Ishikawa (cell line): ENCODE data around the gene LYPD3.

Experiments used
- EP300 ChIP-seq: IDR thresholded peaks from 2 replicates; pipeline ENCODE4 v1.6.1; 2012; ENCODE audit warnings: borderline replicate concordance
- TAF1 ChIP-seq: IDR thresholded peaks from 2 replicates; pipeline ENCODE4 v1.6.1; 2012; ENCODE audit warnings: low read depth, mild to moderate bottlenecking

DNA sequence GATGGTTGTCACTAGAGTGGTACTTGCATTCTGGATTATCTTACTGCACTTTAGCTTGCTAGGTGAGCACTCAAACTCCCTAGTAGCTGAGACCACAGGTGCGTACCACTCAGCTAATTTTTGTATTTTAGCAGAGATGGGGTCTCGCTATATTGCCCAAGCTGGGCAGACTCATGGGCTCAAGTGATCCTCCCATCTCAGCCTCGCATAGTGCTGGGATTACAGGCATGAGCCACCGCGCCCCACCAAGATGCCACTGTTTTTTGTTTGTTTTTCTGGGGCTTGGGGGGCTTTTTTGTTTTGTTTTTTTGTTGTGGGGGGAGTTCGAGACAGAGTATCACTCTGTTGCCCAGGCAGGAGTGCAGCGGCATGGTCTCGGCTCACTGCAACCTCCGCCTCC, 17.8 kb downstream of the LYPD3 start:
- TF ChIP-seq EP300 = no peak
- no peak for TF ChIP-seq TAF1
